Nucleus accumbens (tissue), 56 donors: ENCODE results near the gene LLGL2.

Experiments used
- DNase-seq, 56 donors: peaks; one replicate each; lab custom pipeline; 2025; lab: John Stamatoyannopoulos, UW

The LLGL2 gene

DNA sequence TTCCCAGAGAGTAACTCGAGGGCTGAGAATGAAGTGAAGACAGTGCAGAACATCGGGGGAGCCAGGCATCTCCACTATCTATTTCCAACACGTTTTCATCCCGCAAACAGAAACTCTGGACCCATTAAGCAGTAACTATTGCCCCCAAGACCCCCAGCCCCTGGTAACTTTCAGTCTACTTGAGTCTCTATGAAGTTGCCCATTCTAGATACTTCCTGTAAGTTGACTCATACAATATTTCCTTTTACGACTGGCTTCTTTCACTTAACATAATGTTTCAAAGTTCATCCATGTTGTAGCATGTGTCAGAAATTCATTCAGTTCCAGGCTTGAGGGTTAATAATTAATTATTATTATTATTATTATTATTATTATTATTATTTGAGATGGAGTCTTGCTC, 81.6 kb downstream of the LLGL2 start:
- no peak for DNase-seq

DNA sequence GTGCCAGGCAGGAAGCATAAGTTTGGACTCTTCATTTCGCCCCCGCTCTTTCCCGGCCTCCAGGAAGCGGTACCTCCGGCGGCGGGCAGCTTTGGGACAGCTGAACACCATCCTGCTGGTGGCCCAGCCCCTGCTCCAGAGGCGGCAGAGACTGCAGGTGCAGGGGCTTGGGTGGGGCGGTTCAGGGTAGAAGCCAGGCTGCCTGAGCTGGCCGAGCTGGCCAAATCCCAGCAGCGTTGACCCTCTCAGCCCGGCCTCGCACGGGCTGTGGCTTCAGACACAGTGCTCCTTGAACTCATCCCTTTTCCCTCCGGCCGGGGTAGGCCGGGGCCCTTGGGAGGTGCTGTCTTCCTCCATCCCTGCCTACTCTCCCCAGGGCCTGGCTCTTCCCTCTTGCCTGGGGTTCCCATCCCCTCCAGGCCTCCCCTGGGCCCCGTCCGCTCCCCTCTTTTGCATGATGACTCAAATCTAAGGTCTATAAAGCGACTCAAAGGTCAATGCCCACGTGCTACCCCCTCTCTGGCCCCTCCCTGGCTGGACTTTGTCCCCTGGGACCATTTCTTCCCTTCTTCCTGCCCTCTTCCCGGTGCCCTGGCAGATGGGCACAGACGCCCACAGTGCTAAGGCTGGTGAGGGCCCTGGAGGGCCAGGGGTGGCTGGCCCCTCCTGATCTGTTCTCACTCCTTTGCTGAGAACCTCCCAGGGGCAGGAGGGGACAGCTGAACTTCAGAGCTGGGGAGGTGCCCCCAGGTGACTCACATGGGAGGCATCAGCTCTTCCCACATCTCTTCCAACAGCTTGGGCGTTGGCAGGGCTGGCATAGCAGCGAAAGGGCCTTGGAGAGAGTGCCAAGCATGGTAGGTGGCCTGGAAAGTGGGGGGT, 84.8 kb downstream of the LLGL2 start:
- DNase-seq: no peak

DNA sequence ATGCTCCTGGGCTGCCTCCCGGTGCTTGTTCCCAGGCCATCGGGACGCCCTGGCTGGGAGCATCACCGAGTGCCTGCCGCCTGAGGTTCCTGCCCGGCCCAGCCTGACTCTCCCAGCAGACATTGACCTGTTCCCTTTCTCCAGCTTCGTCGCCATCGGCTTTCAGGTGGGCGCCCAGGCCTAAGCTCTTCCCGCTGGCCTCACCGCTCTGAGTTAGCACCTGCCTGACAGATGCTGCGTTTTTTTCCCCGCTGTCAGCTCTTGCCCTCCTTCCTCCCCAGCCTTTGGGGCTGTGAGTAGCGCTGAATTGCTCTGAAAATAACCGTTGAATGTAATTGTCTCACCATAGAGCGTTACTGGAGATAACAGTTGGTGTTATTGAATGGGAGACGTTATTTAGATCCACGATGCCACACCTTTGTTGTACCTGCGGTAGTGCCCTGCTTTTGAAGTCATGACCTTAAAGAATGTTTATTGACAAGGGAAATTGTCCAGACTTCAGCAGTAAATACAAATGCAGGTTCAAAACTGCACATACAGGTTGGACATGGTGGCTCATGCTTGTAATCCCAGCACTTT, 86.4 kb downstream of the LLGL2 start:
- no peak for DNase-seq

DNA sequence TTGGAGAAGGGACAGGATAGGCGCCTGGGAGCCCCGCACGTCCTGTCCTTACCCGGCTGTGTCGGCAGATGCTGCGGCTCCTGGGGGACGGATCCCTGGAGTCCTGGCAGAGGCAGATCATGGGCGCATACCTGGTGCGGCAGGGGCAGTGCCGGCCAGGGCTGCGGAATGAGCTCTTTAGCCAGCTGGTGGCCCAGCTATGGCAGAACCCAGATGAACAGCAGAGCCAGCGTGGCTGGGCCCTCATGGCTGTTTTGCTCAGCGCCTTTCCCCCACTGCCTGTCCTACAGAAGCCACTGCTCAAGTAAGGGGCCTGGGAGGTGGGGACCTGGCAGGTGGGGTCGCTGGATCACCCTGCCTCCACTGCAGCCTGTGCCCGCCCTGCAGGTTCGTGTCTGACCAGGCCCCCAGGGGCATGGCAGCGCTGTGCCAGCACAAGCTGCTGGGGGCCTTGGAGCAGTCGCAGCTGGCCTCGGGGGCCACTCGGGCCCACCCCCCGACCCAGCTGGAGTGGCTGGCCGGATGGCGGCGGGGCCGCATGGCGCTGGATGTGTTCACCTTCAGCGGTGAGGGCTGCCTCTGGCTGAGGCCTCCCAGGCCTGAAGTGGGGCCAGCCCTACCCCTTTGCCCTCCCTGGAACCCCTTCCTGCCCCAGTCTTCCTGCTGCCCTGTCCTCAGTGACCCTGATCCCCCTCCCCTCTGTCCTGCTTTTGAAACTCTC, 87.6 kb downstream of the LLGL2 start:
- DNase-seq: no peak

DNA sequence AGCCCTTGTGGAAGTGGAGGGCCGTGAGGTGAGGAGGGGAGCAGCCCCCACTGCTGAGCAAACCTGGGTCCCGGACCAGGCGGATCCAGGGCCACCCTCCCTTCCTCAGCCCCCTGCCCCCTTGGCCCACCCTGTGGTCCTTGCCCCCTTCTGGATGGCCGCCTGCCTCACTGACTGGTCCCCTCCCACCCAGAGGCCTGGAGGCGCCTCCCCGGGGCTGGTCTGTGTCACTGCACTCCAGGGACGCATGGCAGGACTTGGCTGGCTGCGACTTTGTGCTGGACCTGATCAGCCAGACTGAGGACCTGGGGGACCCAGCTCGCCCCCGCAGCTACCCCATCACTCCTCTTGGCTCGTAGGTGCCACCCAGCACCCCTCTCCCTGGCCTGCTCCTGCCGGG, 88.5 kb downstream of the LLGL2 start:
- DNase-seq: no peak

DNA sequence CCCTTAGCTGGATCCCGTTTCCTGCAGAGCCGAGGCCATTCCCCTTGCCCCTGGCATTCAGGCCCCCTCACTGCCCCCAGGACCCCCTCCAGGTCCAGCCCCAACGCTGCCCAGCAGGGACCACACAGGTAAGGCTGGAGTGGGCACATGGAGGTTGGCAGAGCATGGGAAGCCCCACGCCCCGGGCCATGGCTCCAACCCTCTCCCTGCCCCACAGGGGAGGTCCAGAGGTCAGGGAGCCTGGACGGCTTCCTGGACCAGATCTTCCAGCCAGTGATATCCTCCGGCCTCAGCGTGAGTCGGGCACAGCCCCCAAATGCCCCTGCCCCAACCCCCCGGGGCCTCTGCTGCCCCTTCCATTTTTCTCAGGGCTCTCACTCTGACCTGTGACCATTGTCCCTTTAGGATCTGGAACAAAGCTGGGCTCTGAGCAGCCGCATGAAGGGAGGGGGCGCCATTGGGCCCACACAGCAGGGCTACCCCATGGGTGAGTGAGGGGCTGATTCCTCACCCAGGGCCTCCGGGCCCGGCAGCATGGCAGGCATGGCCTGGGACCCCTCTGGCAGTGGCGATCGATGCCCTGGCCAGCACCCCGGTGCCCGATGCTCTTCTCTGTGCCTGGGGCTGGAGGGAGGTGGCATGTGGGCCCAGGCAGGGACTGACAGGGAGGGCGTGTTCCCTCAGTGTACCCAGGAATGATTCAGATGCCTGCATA, 89.2 kb downstream of the LLGL2 start:
- DNase-seq: no peak

DNA sequence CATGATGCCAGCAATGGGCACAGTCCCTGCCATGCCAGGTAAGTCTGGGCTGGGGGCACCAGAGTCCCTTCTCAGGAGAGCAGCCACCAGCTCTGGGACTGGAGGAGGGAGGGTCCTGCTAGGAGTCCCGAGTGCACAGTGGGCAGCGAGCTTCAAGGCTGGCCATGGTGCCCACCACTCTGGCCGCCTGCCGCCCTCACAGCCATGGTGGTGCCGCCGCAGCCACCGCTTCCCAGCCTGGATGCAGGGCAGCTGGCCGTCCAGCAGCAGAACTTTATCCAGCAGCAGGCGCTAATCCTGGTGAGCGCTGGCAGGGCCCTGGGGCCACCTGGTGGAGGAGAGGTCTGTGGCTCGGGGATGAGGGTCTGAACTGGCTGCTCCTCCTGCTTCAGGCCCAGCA, 89.8 kb downstream of the LLGL2 start:
- no peak for DNase-seq

DNA sequence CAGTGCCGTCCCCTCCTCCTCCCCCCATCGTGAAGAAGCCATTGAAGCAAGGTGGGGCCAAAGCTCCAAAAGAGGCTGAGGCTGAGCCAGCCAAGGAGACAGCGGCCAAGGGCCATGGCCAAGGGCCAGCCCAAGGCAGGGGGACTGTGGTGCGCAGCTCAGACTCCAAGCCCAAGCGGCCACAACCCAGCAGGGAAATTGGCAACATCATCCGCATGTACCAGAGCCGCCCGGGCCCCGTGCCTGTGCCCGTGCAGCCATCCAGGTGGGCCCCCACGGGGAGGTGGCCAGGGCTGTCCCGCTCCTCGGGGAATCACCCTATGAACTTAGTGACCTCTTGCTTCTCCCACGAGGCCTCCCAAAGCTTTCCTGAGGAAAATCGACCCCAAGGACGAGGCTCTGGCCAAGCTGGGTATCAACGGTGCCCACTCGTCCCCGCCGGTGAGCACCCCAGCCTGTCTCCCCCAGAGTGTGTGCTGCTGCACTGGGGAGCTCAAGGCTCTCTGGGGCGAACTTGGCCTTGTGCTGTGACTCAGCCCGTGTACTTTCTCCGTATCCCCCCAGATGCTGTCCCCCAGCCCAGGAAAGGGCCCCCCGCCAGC, 91.1 kb downstream of the LLGL2 start:
- DNase-seq: no peak

DNA sequence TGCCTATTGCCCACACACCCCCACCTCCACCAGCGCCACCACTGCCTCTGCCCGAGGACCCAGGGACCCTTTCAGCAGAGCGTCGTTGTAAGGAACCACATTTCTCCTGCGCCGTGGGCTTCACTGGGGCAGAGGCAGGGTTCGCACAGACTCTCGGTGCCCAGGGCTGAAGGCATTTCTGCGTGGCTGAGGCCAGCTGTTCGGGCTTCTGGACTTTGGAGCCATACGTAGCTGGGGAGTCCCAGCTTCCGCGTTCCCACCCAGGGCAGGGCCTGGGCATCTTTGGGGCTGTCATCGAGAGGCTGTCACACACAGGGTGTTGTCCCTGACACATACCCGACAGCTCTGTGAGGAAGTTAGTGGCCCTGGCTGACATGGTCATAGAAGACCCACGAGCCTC, 91.7 kb downstream of the LLGL2 start:
- DNase-seq: no peak

DNA sequence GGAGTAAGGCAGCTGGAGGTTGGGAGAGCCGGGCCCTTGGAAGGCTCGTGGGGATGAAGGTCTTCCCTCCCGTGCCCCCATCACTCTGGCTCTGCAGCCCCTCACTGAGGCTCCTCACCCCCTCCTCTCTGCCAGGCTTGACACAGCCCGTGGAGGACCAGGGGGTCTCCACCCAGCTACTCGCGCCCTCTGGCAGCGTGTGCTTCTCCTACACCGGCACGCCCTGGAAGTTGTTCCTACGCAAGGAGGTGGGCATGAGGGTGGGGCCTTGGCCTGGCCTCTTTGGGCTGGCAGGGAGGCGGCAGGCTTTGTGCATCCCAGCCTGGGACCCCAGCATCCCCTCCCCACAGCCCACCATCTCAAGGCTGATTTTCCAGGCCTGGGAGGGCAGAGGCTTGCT, 92.2 kb downstream of the LLGL2 start:
- no peak for DNase-seq

DNA sequence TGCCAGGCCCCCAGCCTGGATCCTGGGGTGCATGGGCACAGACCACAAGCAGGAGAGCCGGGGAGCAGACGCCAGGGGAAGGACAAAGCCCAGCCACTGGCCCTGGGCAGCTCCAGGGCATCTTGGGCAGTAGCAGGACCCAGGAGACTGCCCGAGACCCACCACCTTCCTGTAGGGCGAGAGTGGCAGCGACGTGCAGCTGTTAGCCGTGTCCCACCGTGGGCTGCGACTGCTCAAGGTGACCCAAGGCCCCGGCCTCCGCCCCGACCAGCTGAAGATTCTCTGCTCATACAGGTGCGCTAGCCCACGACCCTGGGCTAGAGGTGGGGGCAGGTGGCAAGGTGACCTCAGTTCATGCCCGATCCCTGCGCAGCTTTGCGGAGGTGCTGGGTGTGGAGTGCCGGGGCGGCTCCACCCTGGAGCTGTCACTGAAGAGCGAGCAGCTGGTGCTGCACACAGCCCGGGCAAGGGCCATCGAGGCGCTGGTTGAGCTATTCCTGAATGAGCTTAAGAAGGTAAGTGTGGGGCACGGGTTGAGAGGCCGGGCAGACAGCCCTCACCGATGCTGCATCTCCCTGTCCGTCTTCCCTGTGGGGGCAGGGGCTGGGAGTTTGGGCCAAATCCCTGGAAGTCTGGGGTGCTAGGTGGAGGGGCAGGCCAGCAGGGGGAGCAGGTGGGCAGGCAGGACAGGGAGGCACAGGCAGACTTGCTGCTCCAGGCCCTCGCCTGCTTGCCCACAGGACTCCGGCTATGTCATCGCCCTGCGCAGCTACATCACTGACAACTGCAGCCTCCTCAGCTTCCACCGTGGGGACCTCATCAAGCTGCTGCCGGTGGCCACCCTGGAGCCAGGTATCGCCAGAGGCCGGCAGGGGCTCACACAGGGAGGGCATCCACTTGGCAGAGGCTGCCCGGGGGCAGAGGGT, 94.3 kb downstream of the LLGL2 start:
- DNase-seq: peak in 10 of 56 donors; percentile 9 to 32 (median 16)

DNA sequence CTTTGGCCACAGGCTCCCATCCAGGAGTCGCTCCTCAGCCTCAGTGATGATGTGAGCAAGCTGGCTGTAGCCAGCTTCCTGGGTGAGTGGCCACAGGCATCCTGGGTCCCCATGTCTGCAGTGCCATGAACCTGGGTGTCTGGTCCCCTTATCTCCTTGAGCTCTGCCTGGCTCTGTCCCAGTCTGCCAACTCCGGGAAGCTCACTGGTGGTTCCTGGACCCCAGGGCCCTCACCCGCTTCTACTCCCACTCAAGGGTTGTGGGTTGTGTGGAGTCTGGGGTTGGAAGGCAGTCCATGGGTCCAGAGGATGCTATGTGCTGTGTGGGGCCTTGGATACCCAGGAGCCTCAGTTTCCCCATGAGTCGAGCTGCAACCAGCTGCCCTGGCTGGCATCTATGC, 96.0 kb downstream of the LLGL2 start:
- no peak for DNase-seq

DNA sequence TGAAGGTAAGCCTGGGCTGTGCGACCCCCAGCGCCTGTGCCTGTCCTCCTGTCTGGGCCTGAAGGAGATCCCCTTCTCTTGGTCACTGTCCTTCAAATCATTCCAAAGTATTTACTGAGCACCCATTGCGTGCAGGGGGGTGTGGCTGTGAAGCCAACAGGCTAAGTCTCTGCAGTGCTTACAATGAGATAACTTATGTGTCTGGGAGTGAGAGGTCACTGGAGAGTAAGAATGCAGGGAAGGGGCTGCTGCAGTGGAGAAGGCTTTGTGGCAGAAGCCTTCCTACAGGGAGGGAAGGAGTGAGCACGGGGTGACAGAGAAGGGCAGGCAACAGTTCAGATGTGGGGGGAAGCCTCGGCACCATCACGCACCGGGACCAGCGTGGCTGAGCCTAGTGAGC, 96.6 kb downstream of the LLGL2 start:
- no peak for DNase-seq

DNA sequence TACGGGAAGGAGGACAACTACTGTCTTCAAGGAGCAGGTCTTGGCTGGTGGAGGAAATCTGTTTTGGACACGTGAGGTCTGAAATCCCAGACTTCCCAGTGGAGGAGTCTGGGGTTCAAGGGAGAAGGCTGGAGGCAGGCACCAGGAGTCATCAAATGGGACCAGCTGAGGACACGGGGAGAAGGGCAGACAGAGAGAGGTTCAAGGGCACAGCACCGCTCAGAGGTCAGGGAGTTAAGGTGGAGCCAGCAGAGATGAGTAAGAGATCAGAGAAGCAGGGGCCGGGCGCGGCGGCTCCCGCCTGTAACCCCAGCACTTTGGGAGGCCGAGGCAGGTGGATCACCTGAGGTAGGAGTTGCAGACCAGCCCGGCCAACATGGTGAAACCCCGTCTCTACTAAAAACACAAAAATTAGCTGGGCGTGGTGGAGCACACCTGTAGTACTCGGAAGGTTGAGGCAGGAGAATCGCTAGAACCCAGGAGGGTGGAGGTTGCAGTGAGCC, 97.3 kb downstream of the LLGL2 start:
- DNase-seq: no peak

DNA sequence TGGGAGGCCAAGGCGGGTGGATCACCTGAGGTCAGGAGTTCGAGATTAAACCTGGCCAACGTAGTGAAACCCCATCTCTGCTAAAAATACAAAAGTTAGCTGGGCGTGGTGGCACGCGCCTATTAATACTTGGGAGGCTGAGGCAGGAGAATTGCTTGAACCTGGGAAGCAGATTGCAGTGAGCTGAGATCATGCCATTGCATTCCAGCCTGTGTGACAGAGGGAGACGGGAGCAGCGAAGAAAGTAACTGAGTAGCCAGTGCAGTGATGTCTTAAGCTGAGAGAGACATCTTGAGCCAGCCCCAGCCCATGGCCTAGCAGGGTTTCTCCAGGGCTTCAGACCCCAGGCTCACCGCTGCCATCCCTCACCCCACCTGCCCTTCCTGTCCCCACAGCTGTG, 97.9 kb downstream of the LLGL2 start:
- DNase-seq: no peak

DNA sequence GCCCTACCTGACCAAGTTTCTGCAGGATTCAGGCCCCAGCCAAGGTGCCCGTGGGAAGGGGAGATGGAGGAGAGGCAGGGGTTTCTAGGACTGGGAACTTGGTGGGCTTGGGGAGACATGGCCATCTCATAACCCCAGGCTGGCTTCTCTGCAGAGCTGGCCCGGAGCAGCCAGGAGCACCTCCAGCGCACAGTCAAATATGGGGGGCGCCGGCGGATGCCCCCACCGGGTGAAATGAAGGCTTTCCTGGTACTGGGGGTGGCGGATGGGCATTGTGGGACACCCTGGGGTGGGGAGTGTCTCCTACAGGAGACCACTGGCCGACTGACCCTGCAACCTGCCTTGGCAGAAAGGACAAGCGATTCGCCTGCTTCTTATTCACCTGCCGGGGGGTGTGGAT, 98.5 kb downstream of the LLGL2 start:
- no peak for DNase-seq
